ENCODE measurements around the gene NRG4.
"Not testable (repeated sequence)": the region's sequence is repeated elsewhere in the genome, so short reads cannot be mapped to it uniquely, and the experiment has no call there.

- not testable (repeated sequence) for TF ChIP-seq CTCF (conservative IDR thresholded peaks at IDR 0.05; ENCODE audit: low read depth in 2 of 2); CREB1 (CRISPR knock-in tag; IDR thresholded peaks at IDR 0.05; ENCODE audit: low read depth); JUNB (IDR thresholded peaks at IDR 0.05; ENCODE audit: unreplicated experiment); EZH2 (IDR thresholded peaks at IDR 0.05; ENCODE audit: low read depth, unreplicated experiment); REST (IDR thresholded peaks at IDR 0.05; ENCODE audit: unreplicated experiment); EZH2phosphoT487 (IDR thresholded peaks at IDR 0.05; ENCODE audit: unreplicated experiment); POLR2AphosphoS5 (IDR thresholded peaks at IDR 0.05; ENCODE audit: low read depth); ZNF114 (CRISPR knock-in tag; IDR thresholded peaks at IDR 0.05); STAT1 (IDR thresholded peaks at IDR 0.05; ENCODE audit: unreplicated experiment); ZNF331 (CRISPR knock-in tag; IDR thresholded peaks at IDR 0.05; ENCODE audit: low read depth); NANOG (IDR thresholded peaks at IDR 0.05; ENCODE audit: borderline replicate concordance)
These were observed 35.5 kb downstream of the NRG4 start for GRCh38 chr15:75976766-75977165.

Measured in GM23338 (cell line).